ENCODE measurements around the gene EDC3. TPM values are rescaled to one million over a fixed set of nuclear protein-coding genes. Genes with fewer than 3 reads are reported as not detected.

EDC3 gene
- polyA plus RNA-seq, 2 of the 4 experiments (the other 2 are of a cell fraction), result 23.2 to 24.1 TPM

- TF ChIP-seq, protein P1, sequence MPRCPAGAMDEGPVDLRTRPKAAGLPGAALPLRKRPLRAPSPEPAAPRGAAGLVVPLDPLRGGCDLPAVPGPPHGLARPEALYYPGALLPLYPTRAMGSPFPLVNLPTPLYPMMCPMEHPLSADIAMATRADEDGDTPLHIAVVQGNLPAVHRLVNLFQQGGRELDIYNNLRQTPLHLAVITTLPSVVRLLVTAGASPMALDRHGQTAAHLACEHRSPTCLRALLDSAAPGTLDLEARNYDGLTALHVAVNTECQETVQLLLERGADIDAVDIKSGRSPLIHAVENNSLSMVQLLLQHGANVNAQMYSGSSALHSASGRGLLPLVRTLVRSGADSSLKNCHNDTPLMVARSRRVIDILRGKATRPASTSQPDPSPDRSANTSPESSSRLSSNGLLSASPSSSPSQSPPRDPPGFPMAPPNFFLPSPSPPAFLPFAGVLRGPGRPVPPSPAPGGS (IDR thresholded peaks at IDR 0.05), result no peak
- TF ChIP-seq MYC (IDR thresholded peaks at IDR 0.05; ENCODE audit: borderline replicate concordance, low read length) (no peak), NR3C1 (IDR thresholded peaks at IDR 0.05) (no peak), CBX2 (IDR thresholded peaks at IDR 0.05; ENCODE audit: borderline replicate concordance, low read depth) (no peak)
Observed at GRCh38 chr15:74682954-74683353, 12.9 kb downstream of the EDC3 start (continued).

- Histone ChIP-seq H3K27ac (no peak overlapping the region), H3K4me3 (no peak overlapping the region), H3K4me2 (no peak overlapping the region), H3K4me1 (no peaks in the 10 kb centered on the region), H3K9me3 (peaks cover 3% of the 10 kb centered on the region; the same call in 1 of the 3 replicates)
- no peak for ATAC-seq
- no peak for DNase-seq (ENCODE audit: low read depth in 1 of 2, low spot score in 1 of 2)
- 90% methylated on average over 2 of the region's 2 CpGs for WGBS (ENCODE audit: missing lambda C conversion rate)
- no peak for FAIRE-seq
- POLR2A ChIA-PET, result no interaction called here
- no peak for TF ChIP-seq ELK1 (IDR thresholded peaks at IDR 0.05; ENCODE audit: low read depth, low read length)
- TF ChIP-seq POLR2AphosphoS2 (conservative IDR thresholded peaks at IDR 0.05; ENCODE audit: low read length), result no peak
- TF ChIP-seq MYC (IDR thresholded peaks at IDR 0.05; ENCODE audit: borderline replicate concordance, low read length), result no peak
- TF ChIP-seq ZSCAN20 (CRISPR knock-in tag; IDR thresholded peaks at IDR 0.05), result no peak
- no peak for TF ChIP-seq RNF2 (IDR thresholded peaks at IDR 0.05; ENCODE audit: borderline replicate concordance, low read depth)
- TF ChIP-seq, protein P2, sequence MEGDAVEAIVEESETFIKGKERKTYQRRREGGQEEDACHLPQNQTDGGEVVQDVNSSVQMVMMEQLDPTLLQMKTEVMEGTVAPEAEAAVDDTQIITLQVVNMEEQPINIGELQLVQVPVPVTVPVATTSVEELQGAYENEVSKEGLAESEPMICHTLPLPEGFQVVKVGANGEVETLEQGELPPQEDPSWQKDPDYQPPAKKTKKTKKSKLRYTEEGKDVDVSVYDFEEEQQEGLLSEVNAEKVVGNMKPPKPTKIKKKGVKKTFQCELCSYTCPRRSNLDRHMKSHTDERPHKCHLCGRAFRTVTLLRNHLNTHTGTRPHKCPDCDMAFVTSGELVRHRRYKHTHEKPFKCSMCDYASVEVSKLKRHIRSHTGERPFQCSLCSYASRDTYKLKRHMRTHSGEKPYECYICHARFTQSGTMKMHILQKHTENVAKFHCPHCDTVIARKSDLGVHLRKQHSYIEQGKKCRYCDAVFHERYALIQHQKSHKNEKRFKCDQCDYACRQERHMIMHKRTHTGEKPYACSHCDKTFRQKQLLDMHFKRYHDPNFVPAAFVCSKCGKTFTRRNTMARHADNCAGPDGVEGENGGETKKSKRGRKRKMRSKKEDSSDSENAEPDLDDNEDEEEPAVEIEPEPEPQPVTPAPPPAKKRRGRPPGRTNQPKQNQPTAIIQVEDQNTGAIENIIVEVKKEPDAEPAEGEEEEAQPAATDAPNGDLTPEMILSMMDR (IDR thresholded peaks at IDR 0.05), result no peak
- no peak for TF ChIP-seq EHF (CRISPR knock-in tag; IDR thresholded peaks at IDR 0.05)
- TF ChIP-seq HMGXB4 (CRISPR knock-in tag; IDR thresholded peaks at IDR 0.05; ENCODE audit: borderline replicate concordance), result no peak
- TF ChIP-seq CBX8 (IDR thresholded peaks at IDR 0.05), result no peak
- TF ChIP-seq HOXA7 (CRISPR knock-in tag; IDR thresholded peaks at IDR 0.05), result no peak
- no peak for TF ChIP-seq MAZ (IDR thresholded peaks at IDR 0.05; ENCODE audit: borderline replicate concordance, low read depth, low read length)
- no peak for TF ChIP-seq FOSL2 (IDR thresholded peaks at IDR 0.05)
- no peak for TF ChIP-seq FOSL2 (CRISPR knock-in tag; IDR thresholded peaks at IDR 0.05)
- TF ChIP-seq EHMT2 (IDR thresholded peaks at IDR 0.05; ENCODE audit: low read depth), result no peak
- TF ChIP-seq NR3C1 (IDR thresholded peaks at IDR 0.05), result no peak
- no peak for TF ChIP-seq HOXB13 (CRISPR knock-in tag; IDR thresholded peaks at IDR 0.05; ENCODE audit: low read depth)
- TF ChIP-seq, protein P3, sequence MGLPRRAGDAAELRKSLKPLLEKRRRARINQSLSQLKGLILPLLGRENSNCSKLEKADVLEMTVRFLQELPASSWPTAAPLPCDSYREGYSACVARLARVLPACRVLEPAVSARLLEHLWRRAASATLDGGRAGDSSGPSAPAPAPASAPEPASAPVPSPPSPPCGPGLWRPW (IDR thresholded peaks at IDR 0.05), result no peak
- no peak for TF ChIP-seq PBX3 (IDR thresholded peaks at IDR 0.05)
- CTCF ChIA-PET, result no interaction called here
Observed at GRCh38 chr15:74680456-74680855, 15.4 kb downstream of the EDC3 start.

Data from A549 (cell line).